Fibroblast of the aortic adventitia (primary cell): ENCODE measurements around the gene FBXO33. TPM values are rescaled to one million over a fixed set of nuclear protein-coding genes. Genes with fewer than 3 reads are reported as not detected.
A peak's percentile ranks its signal among the peaks of the same experiment; 100 is the strongest.

Experiments used
- DNase-seq: peaks from one replicate; pipeline ENCODE4 v3.0.0-alpha.2; 2010; ENCODE audit warnings: low read depth
- H3K4me3 ChIP-seq: 2 replicates; pipeline ENCODE4 v1.5.1; 2011; ENCODE audit warnings: low read depth, mild to moderate bottlenecking, control low read depth, low read length, moderate library complexity
- CTCF ChIP-seq: IDR thresholded peaks from 2 replicates; pipeline ENCODE4 v1.5.1; 2011; ENCODE audit warnings: mild to moderate bottlenecking, low read length, control low read depth, inconsistent platforms; ENCODE audit not compliant: insufficient read depth
- total RNA-seq: library from RNA; depleted of rRNA; stranded (reverse); fragments of >200 nt; gene quantifications from 2 replicates; pipeline ENCODE4 v1.2.3, GENCODE V29; 2012; ENCODE audit warnings: low replicate concordance

Gene FBXO33, protein sequence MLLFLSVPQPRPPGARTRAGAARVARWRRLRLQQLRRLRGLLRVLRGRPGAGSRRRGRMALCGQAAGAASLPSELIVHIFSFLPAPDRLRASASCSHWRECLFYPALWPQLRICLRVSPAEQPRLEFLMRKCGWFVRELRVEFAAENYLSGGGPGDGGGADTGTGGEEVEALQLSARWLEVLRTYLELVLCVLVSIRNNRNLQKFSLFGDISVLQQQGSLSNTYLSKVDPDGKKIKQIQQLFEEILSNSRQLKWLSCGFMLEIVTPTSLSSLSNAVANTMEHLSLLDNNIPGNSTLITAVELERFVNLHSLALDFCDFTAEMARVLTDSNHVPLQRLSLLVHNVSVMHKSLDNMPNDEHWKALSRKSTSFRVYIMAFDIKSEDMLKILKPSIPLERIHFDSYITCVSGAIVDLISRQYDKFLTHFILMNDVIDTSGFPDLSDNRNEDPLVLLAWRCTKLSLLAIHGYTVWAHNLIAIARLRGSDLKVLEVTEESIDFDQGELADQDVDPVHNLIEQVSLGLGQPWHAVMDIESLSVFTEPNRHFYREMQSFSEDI
- total RNA-seq = 14.6 and 17.5 TPM in 2 replicates

GRCh38 chr14:39432179-39432618 is at the start of gene FBXO33:
Gene FBXO33 (minus strand): TSS chr14:39432433. CDS start chr14:39432162, 271 bp downstream.
- peak within 1 kb of the TSS; percentile 82 for H3K4me3 ChIP-seq
- peak; percentile 96 for DNase-seq
- TF ChIP-seq CTCF = no peak

DNA sequence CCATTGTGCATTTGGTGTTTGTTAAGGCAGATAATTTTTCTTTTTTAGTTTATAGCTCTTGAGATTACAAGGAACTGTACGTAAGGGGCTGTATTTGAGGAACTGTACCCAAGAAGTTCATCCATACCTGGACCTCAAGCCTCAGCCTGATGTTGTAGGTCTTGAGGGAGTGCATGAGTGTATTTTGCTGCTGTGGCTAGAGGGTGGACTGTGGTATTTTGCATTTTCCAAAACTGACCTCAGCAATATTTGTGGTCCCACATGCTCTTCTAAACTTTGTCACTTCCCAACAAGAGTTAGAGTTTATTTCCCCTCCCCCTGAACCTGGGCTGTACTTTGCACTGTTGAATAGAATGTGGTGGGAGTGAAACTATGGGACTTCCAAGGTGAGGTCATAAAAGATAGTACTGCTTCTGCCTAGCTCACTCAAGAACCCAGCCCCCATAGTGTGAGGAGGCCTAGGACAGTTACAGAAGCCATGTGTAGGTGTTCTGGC is 42.2 kb upstream of the FBXO33 start:
- H3K4me3 ChIP-seq = no peak overlapping the region
- no peak for TF ChIP-seq CTCF
- no peak for DNase-seq

DNA sequence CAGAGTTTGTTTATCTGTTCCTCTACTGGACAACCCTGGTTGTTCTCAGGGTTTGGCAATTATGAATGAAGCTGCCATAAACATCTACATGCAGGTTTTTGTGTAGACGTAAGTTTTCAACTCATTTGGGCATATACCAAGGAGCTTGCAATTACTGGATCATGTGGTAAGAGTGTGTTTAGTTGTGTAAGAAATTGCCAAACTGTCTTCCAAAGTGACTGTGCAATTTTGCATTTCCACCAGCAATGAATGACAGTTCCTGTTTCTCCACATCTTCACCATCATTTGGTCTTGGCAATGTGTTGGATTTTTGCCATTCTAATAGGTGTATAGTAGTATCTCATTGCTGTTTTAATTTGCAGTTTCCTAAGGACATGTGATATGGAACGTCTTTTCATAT is 39.8 kb upstream of the FBXO33 start:
- TF ChIP-seq CTCF = no peak
- no peak overlapping the region for H3K4me3 ChIP-seq
- DNase-seq = no peak

GRCh38 chr14:39469094-39469710 is 37.0 kb upstream of the FBXO33 start:
- DNase-seq = peak; percentile 8
- no peak overlapping the region for H3K4me3 ChIP-seq
- no peak for TF ChIP-seq CTCF

DNA sequence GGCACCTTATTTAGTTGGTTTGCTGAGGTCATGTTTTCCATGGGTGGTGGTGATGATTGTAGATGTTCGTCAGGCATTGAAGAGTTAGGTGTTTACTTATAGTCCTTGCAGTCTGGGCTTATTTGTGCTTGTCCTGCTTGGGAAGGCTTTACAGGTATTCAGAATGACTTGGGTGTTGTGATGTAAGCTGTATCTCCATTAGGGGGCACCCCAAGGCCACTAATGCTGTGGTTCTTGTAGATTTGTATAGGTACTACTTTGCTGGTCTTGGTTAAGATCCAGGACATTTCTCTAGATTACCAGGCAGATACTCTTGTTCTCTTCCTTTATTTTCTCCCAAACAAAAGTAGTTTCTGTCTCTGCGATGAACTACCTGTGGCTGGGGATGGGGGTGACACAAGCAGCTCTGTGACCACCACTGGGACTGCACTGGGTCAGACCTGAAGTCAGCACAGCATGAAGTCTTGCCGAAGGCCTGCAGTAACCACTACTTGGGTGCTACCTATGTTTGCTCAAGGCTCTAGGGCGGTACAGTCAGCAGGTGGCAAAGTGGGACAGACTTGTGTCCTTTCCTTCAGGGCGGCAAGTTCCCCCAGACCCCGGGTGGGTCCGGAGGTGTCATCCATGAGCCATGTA is 35.8 kb upstream of the FBXO33 start:
- H3K4me3 ChIP-seq = no peak overlapping the region
- peak; percentile 51 for TF ChIP-seq CTCF
- DNase-seq = peak; percentile 61

- no peak for TF ChIP-seq CTCF
- no peak overlapping the region for H3K4me3 ChIP-seq
- peak; percentile 32 for DNase-seq
Observed at GRCh38 chr14:39459795-39460478, 27.7 kb upstream of the FBXO33 start.
